NCI-H2081 (cell line): ENCODE data around the gene FAM24A.
A peak's percentile ranks its signal among the peaks of the same experiment; 100 is the strongest.

Source experiments
- DNase-seq, 2 experiments: peaks; one replicate each; lab custom pipeline; 2025; lab: John Stamatoyannopoulos, UW

FAM24A gene

DNA sequence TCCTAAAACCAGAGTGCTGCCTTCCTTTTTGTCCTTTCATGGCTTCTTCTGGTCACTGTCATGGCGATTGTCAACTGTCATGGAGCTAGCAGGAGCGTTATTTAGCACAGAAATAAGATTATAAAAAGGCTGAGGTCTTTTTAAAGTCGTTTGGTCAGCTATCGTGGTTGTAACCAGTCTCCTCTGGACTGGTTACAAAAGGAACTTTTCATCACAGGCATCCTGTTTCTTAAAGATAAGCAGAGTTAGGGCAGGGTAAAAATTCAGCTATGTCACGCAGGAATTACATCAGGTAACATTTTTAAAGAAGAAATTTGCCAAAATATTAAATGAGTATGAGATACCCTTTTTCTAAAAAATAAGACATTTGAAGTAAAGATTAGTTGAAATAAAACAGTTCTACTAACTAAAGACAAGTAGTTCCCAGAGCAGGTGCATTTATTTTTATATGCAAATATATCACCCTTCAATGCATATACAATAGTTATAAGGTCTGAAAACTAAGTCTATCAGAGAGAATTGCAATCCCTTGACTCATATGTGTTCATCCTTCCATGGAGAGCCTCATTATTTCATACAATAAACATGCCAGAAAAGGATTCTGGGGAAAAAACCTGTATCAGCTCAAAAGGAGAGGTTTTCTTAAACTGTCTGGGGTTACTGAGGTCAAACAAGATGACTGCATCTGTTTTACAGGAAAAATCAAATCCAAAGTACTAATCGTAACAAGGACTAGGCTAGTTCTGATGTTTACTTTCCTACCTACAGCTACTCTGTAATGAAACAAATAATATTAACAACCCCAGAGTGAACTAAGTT is 20.9 kb downstream of the FAM24A start:
- DNase-seq = no peak

DNA sequence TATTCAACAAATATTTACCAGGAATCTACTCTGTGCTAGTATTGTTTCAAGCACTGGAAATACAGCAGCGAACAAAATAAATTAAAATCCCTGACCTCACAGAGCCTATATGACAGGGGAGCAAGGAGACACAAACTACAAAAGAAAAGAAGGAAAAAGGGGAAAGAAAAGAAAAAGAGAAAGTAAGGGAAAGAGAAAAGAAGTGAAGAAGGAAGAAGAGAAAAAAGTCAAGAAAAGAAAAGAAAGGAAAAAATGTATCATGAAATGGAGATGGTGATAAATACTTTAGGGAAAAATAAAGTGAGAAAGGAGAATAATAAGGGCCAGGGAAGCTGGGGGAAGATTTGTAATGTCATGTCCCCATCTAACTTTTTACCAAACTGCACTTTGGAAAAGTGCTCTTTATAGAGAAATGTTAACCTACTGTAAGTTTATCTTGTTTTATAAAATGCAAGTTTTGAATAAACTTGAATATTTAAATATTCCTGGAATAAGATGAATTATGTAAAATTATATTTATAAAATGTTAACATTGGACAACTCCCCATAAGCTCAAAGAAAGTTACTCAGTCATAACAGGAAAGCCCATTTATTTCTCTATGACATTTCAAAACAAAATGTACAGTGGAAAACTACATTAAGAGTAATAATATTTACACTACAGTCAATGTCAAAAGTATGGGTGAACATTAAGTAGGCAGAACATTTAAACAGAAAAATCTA is 28.9 kb downstream of the FAM24A start:
- DNase-seq = no peak

DNA sequence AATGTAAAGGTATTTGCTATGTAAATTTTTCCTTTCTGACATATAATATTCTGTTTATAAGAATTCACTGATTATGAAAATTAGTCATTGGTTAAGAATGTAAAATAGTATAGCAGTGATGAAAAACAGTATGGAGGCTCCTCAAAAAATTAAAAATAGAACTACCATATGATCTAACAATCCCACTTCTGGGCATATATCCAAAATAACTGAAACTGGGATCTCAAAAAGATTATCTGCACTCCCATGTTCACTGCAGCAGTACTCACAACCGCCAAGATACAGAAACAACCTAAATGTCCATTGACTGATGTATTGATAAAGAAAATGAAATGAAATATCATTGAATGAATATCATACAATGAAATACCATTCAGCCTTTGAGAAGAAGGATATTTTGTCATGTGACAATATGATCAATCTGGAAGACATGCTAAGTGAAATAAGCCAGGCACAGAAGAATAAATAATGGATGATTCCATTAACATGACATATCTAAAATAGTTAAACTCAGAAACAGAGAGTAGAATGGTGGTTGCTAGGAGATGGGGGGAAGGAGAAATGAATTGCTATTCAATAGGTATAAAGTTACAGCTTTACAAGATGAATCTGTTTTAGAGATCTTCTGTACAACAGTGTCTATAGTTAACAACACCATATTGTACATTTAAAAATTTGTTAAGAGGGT is 29.6 kb downstream of the FAM24A start:
- DNase-seq = no peak

DNA sequence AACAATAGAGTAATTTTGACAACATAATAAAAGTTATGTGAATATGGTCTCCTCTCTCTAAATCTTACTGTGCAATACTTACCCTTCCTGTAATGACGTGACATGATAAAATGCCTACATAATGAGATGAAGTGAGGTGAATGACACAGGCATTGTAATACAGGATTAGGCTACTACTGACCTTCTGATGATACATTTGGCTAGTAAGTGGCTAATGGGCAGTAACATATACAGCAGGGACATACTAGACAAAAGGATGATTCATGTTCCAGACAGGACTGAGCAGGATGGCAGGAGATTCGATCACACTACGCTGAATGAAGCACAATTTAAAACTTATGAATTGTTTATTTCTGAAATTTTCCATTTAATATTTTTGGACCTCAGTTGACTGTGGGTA is 38.9 kb downstream of the FAM24A start:
- DNase-seq = no peak

- peak; percentile 92 to 96 for DNase-seq
Measured at GRCh38 chr10:122953902-122954730, 43.7 kb downstream of the FAM24A start, which contains the start of gene C10orf88. Gene C10orf88 (minus strand): TSS chr10:122954227. CDS start chr10:122954178, 49 bp downstream.

DNA sequence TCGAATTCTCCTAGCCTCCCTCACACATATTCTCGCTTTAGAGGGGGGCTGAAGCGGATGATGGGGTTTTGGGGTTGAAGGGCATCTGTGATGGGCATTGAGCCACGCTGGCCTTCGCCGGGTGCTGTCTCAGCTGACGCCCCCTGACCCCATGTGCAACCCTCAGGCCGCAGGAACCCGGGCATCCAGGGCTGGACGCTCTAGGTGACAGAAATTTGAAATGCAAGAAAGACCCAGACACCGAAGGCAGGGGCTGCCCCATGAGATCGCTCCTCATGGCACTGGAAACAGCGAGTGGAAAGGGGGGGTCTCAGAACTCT is 44.3 kb downstream of the FAM24A start:
- DNase-seq = no peak

GRCh38 chr10:122955892-122956291 is 45.5 kb downstream of the FAM24A start:
- DNase-seq = no peak

DNA sequence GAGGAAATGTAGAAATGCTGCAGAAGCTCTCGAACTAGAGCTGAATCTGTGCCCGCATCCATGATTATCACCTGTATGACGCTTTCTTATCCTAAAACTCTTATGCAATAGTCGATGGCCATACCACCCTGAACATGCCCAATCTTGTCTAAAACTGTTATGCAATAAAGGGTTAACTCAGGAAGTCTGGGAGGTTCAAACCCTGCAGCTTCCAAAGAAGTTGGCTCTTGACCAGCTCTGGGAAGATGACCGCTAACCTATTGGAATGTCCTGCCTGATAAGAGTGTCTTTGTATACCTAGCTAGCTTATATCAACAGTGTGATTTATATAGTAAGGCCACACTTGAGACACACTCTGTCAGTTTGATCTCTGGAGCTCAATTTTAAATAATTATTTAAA is 47.1 kb downstream of the FAM24A start:
- no peak for DNase-seq

DNA sequence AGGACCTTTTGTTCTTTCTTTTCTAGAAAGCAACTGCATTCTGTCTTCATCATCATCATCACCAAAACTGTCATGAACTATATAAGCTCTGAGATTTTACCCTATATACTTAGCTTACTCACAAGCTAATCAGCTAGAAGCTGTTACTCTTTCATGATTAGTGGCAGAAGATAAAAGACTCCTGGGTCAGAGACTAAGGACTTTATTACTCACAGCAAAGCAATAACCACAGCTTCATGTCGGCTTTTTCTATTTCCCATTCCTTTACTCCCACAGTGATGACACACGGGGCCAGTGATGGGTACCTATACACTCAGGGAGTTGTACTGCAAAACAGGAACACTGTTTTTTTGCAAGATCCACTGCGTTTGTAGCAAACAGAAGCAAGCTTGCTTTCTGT is 52.0 kb downstream of the FAM24A start:
- DNase-seq = no peak
